GM10266 (cell line): ENCODE measurements around the gene FAM133A.

Source experiments
- DNase-seq: peaks from one replicate; pipeline ENCODE4 v3.0.0; 2012; ENCODE audit errors: extremely low spot score
- TF ChIP-seq, protein P1 (sequence below): IDR thresholded peaks from 2 replicates; pipeline ENCODE4 v1.5.1; 2012; ENCODE audit warnings: mild to moderate bottlenecking, low read depth; ENCODE audit not compliant: control insufficient read depth, insufficient read depth; ENCODE audit errors: missing control alignments

The FAM133A gene

DNA sequence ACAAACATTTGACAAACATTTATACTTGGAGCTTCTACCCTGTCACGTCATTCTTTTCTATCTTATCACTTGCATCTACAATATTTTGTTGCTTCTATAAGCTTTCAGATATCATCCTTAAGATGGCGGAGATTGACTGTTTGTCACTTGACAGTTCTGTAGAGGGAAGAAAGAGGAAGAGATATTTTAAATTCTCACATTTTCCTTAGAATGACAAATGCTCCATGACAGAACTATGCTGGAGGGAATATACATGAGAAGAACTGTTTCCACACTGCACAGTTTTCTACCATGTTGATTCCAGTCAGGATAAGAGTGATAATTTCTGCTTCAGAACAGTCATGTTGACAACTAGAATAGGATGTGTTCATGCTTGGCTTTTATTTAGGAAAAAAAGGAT, 29.7 kb downstream of the FAM133A start:
- no peak for DNase-seq
- TF ChIP-seq, protein P1, sequence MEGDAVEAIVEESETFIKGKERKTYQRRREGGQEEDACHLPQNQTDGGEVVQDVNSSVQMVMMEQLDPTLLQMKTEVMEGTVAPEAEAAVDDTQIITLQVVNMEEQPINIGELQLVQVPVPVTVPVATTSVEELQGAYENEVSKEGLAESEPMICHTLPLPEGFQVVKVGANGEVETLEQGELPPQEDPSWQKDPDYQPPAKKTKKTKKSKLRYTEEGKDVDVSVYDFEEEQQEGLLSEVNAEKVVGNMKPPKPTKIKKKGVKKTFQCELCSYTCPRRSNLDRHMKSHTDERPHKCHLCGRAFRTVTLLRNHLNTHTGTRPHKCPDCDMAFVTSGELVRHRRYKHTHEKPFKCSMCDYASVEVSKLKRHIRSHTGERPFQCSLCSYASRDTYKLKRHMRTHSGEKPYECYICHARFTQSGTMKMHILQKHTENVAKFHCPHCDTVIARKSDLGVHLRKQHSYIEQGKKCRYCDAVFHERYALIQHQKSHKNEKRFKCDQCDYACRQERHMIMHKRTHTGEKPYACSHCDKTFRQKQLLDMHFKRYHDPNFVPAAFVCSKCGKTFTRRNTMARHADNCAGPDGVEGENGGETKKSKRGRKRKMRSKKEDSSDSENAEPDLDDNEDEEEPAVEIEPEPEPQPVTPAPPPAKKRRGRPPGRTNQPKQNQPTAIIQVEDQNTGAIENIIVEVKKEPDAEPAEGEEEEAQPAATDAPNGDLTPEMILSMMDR: no peak

DNA sequence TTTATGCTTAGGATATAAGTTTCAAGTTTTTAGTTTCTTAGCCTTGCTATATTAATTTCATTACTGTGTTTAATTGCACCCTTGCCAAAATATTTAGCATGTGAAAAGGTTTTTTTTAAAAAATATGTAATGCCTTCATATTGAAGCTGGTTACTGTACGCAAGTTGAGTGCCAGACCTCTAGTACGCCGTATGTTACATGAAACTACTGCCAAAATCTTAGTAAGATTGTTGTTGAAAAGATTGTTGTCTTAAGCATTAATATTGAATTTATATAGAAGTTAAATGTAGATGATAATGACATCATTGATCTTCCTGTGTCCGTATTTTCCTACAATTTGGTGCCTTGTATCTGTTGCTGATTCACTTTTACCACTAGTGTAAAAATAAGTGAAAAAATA, 37.1 kb downstream of the FAM133A start:
- DNase-seq: no peak
- TF ChIP-seq, protein P1: no peak

DNA sequence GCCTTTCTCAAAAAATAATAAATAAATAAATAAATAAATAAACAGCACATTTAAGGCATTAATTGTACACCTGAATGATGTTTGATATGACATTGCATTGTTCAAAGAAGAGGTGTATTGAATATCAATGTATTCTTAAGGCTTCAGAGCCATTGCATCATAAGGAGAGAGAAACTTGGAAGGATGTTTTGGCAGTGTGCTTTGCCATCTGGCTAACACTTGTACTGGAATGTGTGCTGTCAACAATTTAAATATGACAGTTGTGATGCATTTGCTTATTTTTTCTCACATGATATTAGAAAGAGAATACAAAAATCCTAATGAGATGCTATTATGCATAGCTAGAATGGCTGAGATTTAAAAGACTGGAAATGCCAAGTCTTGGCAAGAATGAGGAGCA, 67.8 kb downstream of the FAM133A start:
- DNase-seq: no peak

DNA sequence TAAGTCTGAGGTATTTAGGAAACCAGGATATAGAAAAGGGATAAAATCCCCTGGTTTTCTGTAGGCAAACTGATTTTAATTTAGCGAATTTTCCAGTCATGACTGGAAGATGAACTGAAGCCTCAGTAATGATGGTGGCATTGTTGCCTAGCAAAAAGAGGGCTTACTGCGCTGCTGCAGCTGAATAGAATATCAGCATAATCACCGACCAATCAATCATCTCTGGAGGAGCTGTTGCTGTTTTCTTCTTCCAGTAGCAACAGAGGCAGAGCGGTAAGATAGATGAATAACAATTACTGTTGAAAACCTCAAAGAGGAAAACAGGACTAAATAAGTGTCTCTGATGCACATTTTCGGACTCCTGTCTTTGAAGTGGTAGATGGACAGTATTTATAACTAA, 86.2 kb downstream of the FAM133A start:
- DNase-seq: no peak
- TF ChIP-seq, protein P1: no peak

More for the DNA sequence above, 67.8 kb downstream of the FAM133A start:
- TF ChIP-seq, protein P1: no peak
